Measurements from ENCODE around the gene NLK.

GRCh38 chr17:28188841-28189263 lies 146.4 kb downstream of the NLK start:
- TF ChIP-seq CTCF (IDR thresholded peaks at IDR 0.05; ENCODE audit: extremely low read depth in 1 of 2, insufficient read depth in 1 of 2, low read depth in 1 of 2, low read length in 2 of 2) (no peak), POLR2AphosphoS5 (IDR thresholded peaks at IDR 0.05; ENCODE audit: insufficient read depth, low read depth, low read length) (no peak), POLR2A (IDR thresholded peaks at IDR 0.05; ENCODE audit: low read depth, low read length) (no peak), EZH2 (IDR thresholded peaks at IDR 0.05; ENCODE audit: borderline replicate concordance, low read depth, low read length, severe bottlenecking) (no peak), JUN (IDR thresholded peaks at IDR 0.05; ENCODE audit: borderline replicate concordance, insufficient read depth, insufficient read length, low read depth) (no peak)

Measured in endothelial cell of umbilical vein (primary cell).